ENCODE data around the gene AASDH. TPM values are rescaled to one million over a fixed set of nuclear protein-coding genes. Genes with fewer than 3 reads are reported as not detected.

Gene AASDH
- total RNA-seq, 1 experiment from 2014 or later: 42.2 TPM

DNA sequence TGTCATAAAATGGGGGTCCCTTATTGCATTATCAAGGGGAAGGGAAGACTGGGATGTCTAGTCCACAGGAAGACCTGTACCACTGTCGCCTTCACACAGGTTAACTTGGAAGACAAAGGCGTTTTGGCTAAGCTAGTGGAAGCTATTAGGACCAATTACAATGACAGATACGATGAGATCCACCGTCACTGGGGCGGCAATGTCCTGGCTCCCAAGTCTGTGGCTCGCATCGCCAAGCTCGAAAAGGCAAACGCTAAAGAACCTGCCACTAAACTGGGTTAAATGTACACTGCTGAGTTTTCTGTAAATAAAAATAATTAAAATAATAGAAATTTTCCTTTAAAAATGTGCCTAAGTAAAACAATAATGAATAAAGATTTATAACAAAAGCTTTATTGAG is 30.6 kb downstream of the AASDH start:
- Histone ChIP-seq H3K4me3 (ENCODE audit: low read length) (no peak overlapping the region), H3K4me2 (ENCODE audit: low read depth, low read length, poor library complexity, severe bottlenecking) (no peak overlapping the region), H3K9ac (ENCODE audit: low read length) (no peak overlapping the region), H3K4me1 (ENCODE audit: low read length) (no peaks in the 10 kb centered on the region), H3K36me3 (ENCODE audit: insufficient read depth, low read length) (no peaks in the 10 kb centered on the region), H3K9me2 (replicated peaks; ENCODE audit: insufficient read depth, low read length) (no peaks in the 10 kb centered on the region), H4K20me1 (ENCODE audit: insufficient read depth, low read depth, low read length) (no peaks in the 10 kb centered on the region), H3K27me3 (ENCODE audit: low read length) (no peaks in the 10 kb centered on the region), H3K79me2 (ENCODE audit: low read length) (0 out of 2 replicates have a peak, but pooled peaks cover 3% of the 10 kb centered on the region), H3K9me3 (ENCODE audit: low read length) (no peaks in the 10 kb centered on the region), H2AFZ (ENCODE audit: low read length) (no peak overlapping the region), H3K27ac (ENCODE audit: low read length) (no peak overlapping the region)
- no peak for DNase-seq

GRCh38 chr4:56348576-56348975 is 38.7 kb downstream of the AASDH start:
- no peak for DNase-seq
- no peak overlapping the region for H3K4me2 ChIP-seq (ENCODE audit: low read depth, low read length, poor library complexity, severe bottlenecking)

GRCh38 chr4:56345458-56345857 is 41.8 kb downstream of the AASDH start:
- Histone ChIP-seq H3K27ac (ENCODE audit: low read length) (no peak overlapping the region), H3K4me2 (ENCODE audit: low read depth, low read length, poor library complexity, severe bottlenecking) (no peak overlapping the region), H3K79me2 (ENCODE audit: low read length) (0 out of 2 replicates have a peak, but pooled peaks cover 3% of the 10 kb centered on the region), H4K20me1 (ENCODE audit: insufficient read depth, low read depth, low read length) (no peaks in the 10 kb centered on the region), H3K4me3 (ENCODE audit: low read length) (no peak overlapping the region), H3K27me3 (ENCODE audit: low read length) (no peaks in the 10 kb centered on the region), H2AFZ (ENCODE audit: low read length) (no peak overlapping the region), H3K9me3 (ENCODE audit: low read length) (no peaks in the 10 kb centered on the region), H3K9me2 (replicated peaks; ENCODE audit: insufficient read depth, low read length) (no peaks in the 10 kb centered on the region), H3K36me3 (ENCODE audit: insufficient read depth, low read length) (peaks cover 5% of the 10 kb centered on the region; the same call in 1 of the 2 replicates), H3K4me1 (ENCODE audit: low read length) (peaks cover 5% of the 10 kb centered on the region), H3K9ac (ENCODE audit: low read length) (no peak overlapping the region)
- DNase-seq: no peak

More at GRCh38 chr4:56348576-56348975, 38.7 kb downstream of the AASDH start:
- H3K9me2 ChIP-seq (replicated peaks; ENCODE audit: insufficient read depth, low read length): no peaks in the 10 kb centered on the region
- no peak overlapping the region for H3K27ac ChIP-seq (ENCODE audit: low read length)
- H3K4me1 ChIP-seq (ENCODE audit: low read length): no peaks in the 10 kb centered on the region
- no peak overlapping the region for H3K9ac ChIP-seq (ENCODE audit: low read length)
- no peaks in the 10 kb centered on the region for H4K20me1 ChIP-seq (ENCODE audit: insufficient read depth, low read depth, low read length)
- H3K9me3 ChIP-seq (ENCODE audit: low read length): no peaks in the 10 kb centered on the region
- 0 out of 2 replicates have a peak, but pooled peaks cover 3% of the 10 kb centered on the region for H3K79me2 ChIP-seq (ENCODE audit: low read length)
- peaks cover 5% of the 10 kb centered on the region; the same call in 1 of the 2 replicates for H3K36me3 ChIP-seq (ENCODE audit: insufficient read depth, low read length)
- no peak overlapping the region for H3K4me3 ChIP-seq (ENCODE audit: low read length)
- no peak overlapping the region for H2AFZ ChIP-seq (ENCODE audit: low read length)
- H3K27me3 ChIP-seq (ENCODE audit: low read length): no peaks in the 10 kb centered on the region

- peaks cover 5% of the 10 kb centered on the region for H3K4me1 ChIP-seq (ENCODE audit: low read length)
- no peak overlapping the region for H3K4me3 ChIP-seq (ENCODE audit: low read length)
- no peak overlapping the region for H2AFZ ChIP-seq (ENCODE audit: low read length)
- no peaks in the 10 kb centered on the region for H4K20me1 ChIP-seq (ENCODE audit: insufficient read depth, low read depth, low read length)
- peaks cover 6% of the 10 kb centered on the region; the same call in 1 of the 2 replicates for H3K36me3 ChIP-seq (ENCODE audit: insufficient read depth, low read length)
- no peak overlapping the region for H3K27ac ChIP-seq (ENCODE audit: low read length)
- no peaks in the 10 kb centered on the region for H3K9me3 ChIP-seq (ENCODE audit: low read length)
- no peaks in the 10 kb centered on the region for H3K79me2 ChIP-seq (ENCODE audit: low read length)
- no peak overlapping the region for H3K9ac ChIP-seq (ENCODE audit: low read length)
- H3K4me2 ChIP-seq (ENCODE audit: low read depth, low read length, poor library complexity, severe bottlenecking): no peak overlapping the region
- no peaks in the 10 kb centered on the region for H3K9me2 ChIP-seq (replicated peaks; ENCODE audit: insufficient read depth, low read length)
- DNase-seq: no peak
- H3K27me3 ChIP-seq (ENCODE audit: low read length): no peaks in the 10 kb centered on the region
These were observed 44.5 kb downstream of the AASDH start for GRCh38 chr4:56342746-56343145.

DNA sequence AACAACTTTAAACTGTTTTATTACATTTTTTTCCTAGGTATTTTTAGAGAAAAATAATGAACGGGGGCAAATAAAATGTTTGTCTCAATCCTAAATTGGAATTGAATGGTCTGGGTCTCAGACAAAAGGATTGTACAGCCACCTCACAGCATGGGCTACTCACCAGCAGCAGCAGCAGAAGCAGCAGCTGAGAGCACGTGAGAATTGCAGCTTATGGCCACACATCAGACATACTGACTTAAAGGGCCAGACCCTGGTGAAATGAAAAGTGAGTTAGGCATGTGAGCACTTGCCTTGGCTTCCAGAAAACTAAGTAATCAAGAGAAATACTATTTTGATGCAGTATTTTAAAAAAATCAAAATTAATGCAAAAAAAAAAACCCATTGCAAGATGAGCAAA is 56.6 kb downstream of the AASDH start:
- Histone ChIP-seq H3K36me3 (ENCODE audit: insufficient read depth, low read length) (no peaks in the 10 kb centered on the region), H3K27ac (ENCODE audit: low read length) (no peak overlapping the region), H3K27me3 (ENCODE audit: low read length) (no peaks in the 10 kb centered on the region), H3K9me2 (replicated peaks; ENCODE audit: insufficient read depth, low read length) (no peaks in the 10 kb centered on the region), H4K20me1 (ENCODE audit: insufficient read depth, low read depth, low read length) (no peaks in the 10 kb centered on the region), H3K4me1 (ENCODE audit: low read length) (no peaks in the 10 kb centered on the region), H2AFZ (ENCODE audit: low read length) (no peak overlapping the region), H3K79me2 (ENCODE audit: low read length) (no peaks in the 10 kb centered on the region), H3K9ac (ENCODE audit: low read length) (no peak overlapping the region), H3K4me2 (ENCODE audit: low read depth, low read length, poor library complexity, severe bottlenecking) (no peak overlapping the region), H3K9me3 (ENCODE audit: low read length) (no peaks in the 10 kb centered on the region), H3K4me3 (ENCODE audit: low read length) (no peak overlapping the region)
- no peak for DNase-seq

- Histone ChIP-seq H3K9me2 (replicated peaks; ENCODE audit: insufficient read depth, low read length) (no peaks in the 10 kb centered on the region), H3K79me2 (ENCODE audit: low read length) (no peaks in the 10 kb centered on the region), H2AFZ (ENCODE audit: low read length) (no peak overlapping the region), H3K36me3 (ENCODE audit: insufficient read depth, low read length) (no peaks in the 10 kb centered on the region), H3K27me3 (ENCODE audit: low read length) (no peaks in the 10 kb centered on the region), H3K9me3 (ENCODE audit: low read length) (no peaks in the 10 kb centered on the region), H3K27ac (ENCODE audit: low read length) (no peak overlapping the region), H3K4me2 (ENCODE audit: low read depth, low read length, poor library complexity, severe bottlenecking) (no peak overlapping the region), H3K4me3 (ENCODE audit: low read length) (no peak overlapping the region), H3K4me1 (ENCODE audit: low read length) (no peaks in the 10 kb centered on the region), H3K9ac (ENCODE audit: low read length) (no peak overlapping the region), H4K20me1 (ENCODE audit: insufficient read depth, low read depth, low read length) (no peaks in the 10 kb centered on the region)
- no peak for DNase-seq
These were observed 60.9 kb downstream of the AASDH start for GRCh38 chr4:56326363-56326762.

GRCh38 chr4:56324011-56324610 is 63.2 kb downstream of the AASDH start:
- Histone ChIP-seq H3K9ac (ENCODE audit: low read length) (no peak overlapping the region), H4K20me1 (ENCODE audit: insufficient read depth, low read depth, low read length) (no peaks in the 10 kb centered on the region), H2AFZ (ENCODE audit: low read length) (no peak overlapping the region), H3K27ac (ENCODE audit: low read length) (no peak overlapping the region), H3K79me2 (ENCODE audit: low read length) (no peaks in the 10 kb centered on the region), H3K4me2 (ENCODE audit: low read depth, low read length, poor library complexity, severe bottlenecking) (no peak overlapping the region), H3K9me2 (replicated peaks; ENCODE audit: insufficient read depth, low read length) (no peaks in the 10 kb centered on the region), H3K4me3 (ENCODE audit: low read length) (no peak overlapping the region), H3K9me3 (ENCODE audit: low read length) (no peaks in the 10 kb centered on the region), H3K4me1 (ENCODE audit: low read length) (no peaks in the 10 kb centered on the region), H3K27me3 (ENCODE audit: low read length) (no peaks in the 10 kb centered on the region), H3K36me3 (ENCODE audit: insufficient read depth, low read length) (no peaks in the 10 kb centered on the region)
- DNase-seq: no peak

DNA sequence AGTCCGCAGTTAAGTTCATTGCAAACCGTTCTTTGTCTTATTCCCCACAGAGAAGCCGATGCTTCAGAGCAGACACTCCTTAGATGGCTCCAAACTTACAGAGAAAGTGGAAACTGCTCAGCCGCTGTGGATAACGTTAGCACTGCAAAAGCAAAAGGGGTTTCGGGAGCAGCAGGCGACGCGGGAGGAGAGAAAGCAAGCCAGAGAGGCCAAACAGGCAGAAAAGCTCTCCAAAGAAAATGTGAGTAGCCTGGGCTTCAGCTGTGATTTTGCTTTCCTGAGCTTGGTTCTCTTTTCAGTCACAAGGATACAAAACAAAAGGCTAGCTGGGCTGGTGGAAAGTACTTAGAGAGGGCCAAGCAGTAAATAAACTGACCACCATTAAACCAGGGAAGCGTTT is 64.0 kb downstream of the AASDH start:
- Histone ChIP-seq H3K79me2 (ENCODE audit: low read length) (no peaks in the 10 kb centered on the region), H2AFZ (ENCODE audit: low read length) (no peak overlapping the region), H3K27me3 (ENCODE audit: low read length) (no peaks in the 10 kb centered on the region), H3K4me1 (ENCODE audit: low read length) (no peaks in the 10 kb centered on the region), H3K4me3 (ENCODE audit: low read length) (no peak overlapping the region), H3K9me2 (replicated peaks; ENCODE audit: insufficient read depth, low read length) (no peaks in the 10 kb centered on the region), H3K9ac (ENCODE audit: low read length) (no peak overlapping the region), H4K20me1 (ENCODE audit: insufficient read depth, low read depth, low read length) (no peaks in the 10 kb centered on the region), H3K36me3 (ENCODE audit: insufficient read depth, low read length) (no peaks in the 10 kb centered on the region), H3K27ac (ENCODE audit: low read length) (no peak overlapping the region), H3K9me3 (ENCODE audit: low read length) (no peaks in the 10 kb centered on the region), H3K4me2 (ENCODE audit: low read depth, low read length, poor library complexity, severe bottlenecking) (no peak overlapping the region)
- DNase-seq: no peak
